GM12878 (cell line): ENCODE data around the gene TRH. TPM values are rescaled to one million over a fixed set of nuclear protein-coding genes. Genes with fewer than 3 reads are reported as not detected.

Experiments used
- ATAC-seq: fragments of 200-7000 bp; cut with Tn5 transposase; 3 replicates; pipeline ENCODE4 v1.9.1; 2020; ENCODE audit warnings: mild to moderate bottlenecking, moderate library complexity
- BruUV-seq: library from RNA; stranded (reverse); fragments of 400-500 nt; replicated peaks from 2 replicates; lab custom pipeline; 2021; lab: Mats Ljungman, UMichigan
- CTCF ChIA-PET: fragments of 300-600 bp; sonication (Branson Sonifier 250); formaldehyde crosslinking; extraction: SDS; loops from one replicate; lab custom pipeline; 2021; ENCODE audit warnings: inconsistent platforms; lab: Yijun Ruan, JAX
- POLR2A ChIA-PET: fragments of 350-600 bp; formaldehyde crosslinking; extraction: SDS; loops from one replicate; lab custom pipeline; 2021; ENCODE audit warnings: inconsistent platforms; lab: Charles Lee
- RAD21 ChIA-PET: fragments of 300-600 bp; sonication (Branson Sonifier 250); formaldehyde crosslinking; loops from one replicate; lab custom pipeline; 2023; ENCODE audit warnings: antibody characterized with exemption; ENCODE audit not compliant: unreplicated experiment; lab: Charles Lee
- SMC1A ChIA-PET: fragments of 300-600 bp; sonication (Branson Sonifier 250); formaldehyde crosslinking; loops from one replicate; lab custom pipeline; 2023; ENCODE audit not compliant: unreplicated experiment, uncharacterized antibody; lab: Charles Lee
- DNase-seq: peaks from one replicate; pipeline ENCODE4 v3.0.0-alpha.2; 2011; ENCODE audit warnings: low read depth, low spot score
- FAIRE-seq: peaks from 3 replicates; lab custom pipeline; 2011; peaks lifted over from hg19 to GRCh38; lab: Jason Lieb, UNC
- H2AFZ ChIP-seq: 2 replicates; pipeline ENCODE4 v1.6.0; 2011; ENCODE audit warnings: low read depth, low read length, control low read depth; ENCODE audit not compliant: control insufficient read depth
- H3K27ac ChIP-seq: 2 replicates; pipeline ENCODE4 v1.5.1; 2011; ENCODE audit warnings: control low read depth; ENCODE audit not compliant: control insufficient read depth, insufficient read depth
- H3K27me3 ChIP-seq, 2 experiments: replicated peaks in 1 of 2; 2 replicates each; pipeline versions ENCODE4 v1.6.0 to v1.6.1; 2011; ENCODE audit warnings: low read length in 1 of 2; ENCODE audit not compliant: control insufficient read depth in 2 of 2, insufficient read depth in 2 of 2
- H3K36me3 ChIP-seq, 2 experiments: 2 replicates each; pipeline ENCODE4 v1.5.1; 2011; ENCODE audit warnings: low read length in 1 of 2; ENCODE audit not compliant: control insufficient read depth in 2 of 2, insufficient read depth in 2 of 2
- H3K4me1 ChIP-seq: 2 replicates; pipeline ENCODE4 v1.6.1; 2011; ENCODE audit warnings: mild to moderate bottlenecking, low read length, moderate library complexity, mixed read lengths; ENCODE audit not compliant: control insufficient read depth, insufficient read depth
- H3K4me2 ChIP-seq: 2 replicates; pipeline ENCODE4 v1.6.0; 2011; ENCODE audit warnings: control low read depth; ENCODE audit not compliant: control insufficient read depth, insufficient read depth
- H3K4me3 ChIP-seq: fragments of 200-600 bp; sonication (generic); 2 replicates; pipeline ENCODE4 v1.5.1; 2016
- H3K79me2 ChIP-seq: 2 replicates; pipeline ENCODE4 v1.6.0; 2011; ENCODE audit warnings: low read length; ENCODE audit not compliant: control insufficient read depth, insufficient read depth
- H3K9ac ChIP-seq: 2 replicates; pipeline ENCODE4 v1.8.0; 2011; ENCODE audit warnings: low read length, control low read depth, mixed read lengths; ENCODE audit not compliant: control insufficient read depth, insufficient read depth
- H3K9me3 ChIP-seq: replicated peaks from 3 replicates; pipeline ENCODE4 v1.5.1; 2011; ENCODE audit warnings: mild to moderate bottlenecking, low read length; ENCODE audit not compliant: control insufficient read depth, insufficient read depth
- H4K20me1 ChIP-seq: 2 replicates; pipeline ENCODE4 v1.6.0; 2011; ENCODE audit not compliant: control insufficient read depth, insufficient read depth
- BCLAF1 ChIP-seq: fragments of 450-650 bp; IDR thresholded peaks from 2 replicates; pipeline ENCODE4 v1.6.1; 2017; ENCODE audit warnings: antibody characterized with exemption, mild to moderate bottlenecking, moderate library complexity
- E2F4 ChIP-seq: IDR thresholded peaks from 2 replicates; pipeline ENCODE4 v1.6.1; 2012; ENCODE audit warnings: low read depth, low read length, improper control_type of control experiment
- JUND ChIP-seq: IDR thresholded peaks from 2 replicates; pipeline ENCODE4 v1.6.1; 2012; ENCODE audit warnings: low read depth, mild to moderate bottlenecking, low read length, improper control_type of control experiment, moderate library complexity
- NFXL1 ChIP-seq: fragments of 450-650 bp; IDR thresholded peaks from 2 replicates; pipeline ENCODE4 v1.6.1; 2017; ENCODE audit warnings: antibody characterized with exemption, mild to moderate bottlenecking, borderline replicate concordance
- NR2C1 ChIP-seq: fragments of 450-650 bp; IDR thresholded peaks from 2 replicates; pipeline ENCODE4 v1.6.1; 2017; ENCODE audit warnings: antibody characterized with exemption, mild to moderate bottlenecking, moderate library complexity
- PKNOX1 ChIP-seq: fragments of 450-650 bp; IDR thresholded peaks from 2 replicates; pipeline ENCODE4 v1.6.1; 2016; ENCODE audit warnings: mild to moderate bottlenecking
- RAD51 ChIP-seq: fragments of 450-650 bp; IDR thresholded peaks from 2 replicates; pipeline ENCODE4 v1.6.1; 2016; ENCODE audit warnings: moderate library complexity, mild to moderate bottlenecking, inconsistent platforms
- RUNX3 ChIP-seq: IDR thresholded peaks from 2 replicates; pipeline ENCODE4 v1.6.1; 2012; ENCODE audit warnings: low read length, inconsistent platforms
- TAF1 ChIP-seq: IDR thresholded peaks from 2 replicates; pipeline ENCODE4 v1.6.1; 2011; ENCODE audit warnings: mild to moderate bottlenecking, low read depth, low read length, borderline replicate concordance
- TCF12 ChIP-seq: IDR thresholded peaks from 2 replicates; pipeline ENCODE4 v1.6.1; 2011; ENCODE audit warnings: low read depth, mild to moderate bottlenecking, low read length
- YY1 ChIP-seq: IDR thresholded peaks from 2 replicates; pipeline ENCODE4 v1.6.1; 2011; ENCODE audit warnings: low read depth, mild to moderate bottlenecking, low read length
- ZNF217 ChIP-seq: fragments of 450-650 bp; IDR thresholded peaks from 2 replicates; pipeline ENCODE4 v1.6.1; 2017; ENCODE audit warnings: antibody characterized with exemption, mild to moderate bottlenecking
- ZNF622 ChIP-seq: fragments of 450-650 bp; IDR thresholded peaks from 2 replicates; pipeline ENCODE4 v1.6.1; 2017; ENCODE audit warnings: mild to moderate bottlenecking, inconsistent platforms
- WGBS: methylation state at CpG from one replicate; pipeline ENCODE4 v1.1.6; 2016; ENCODE audit warnings: low lambda C conversion rate; ENCODE audit not compliant: insufficient replicate concordance, insufficient coverage; ENCODE audit errors: missing lambda C conversion rate; 5-methylcytosine and 5-hydroxymethylcytosine counted together
- in situ Hi-C: fragments of 300-500 bp; cut with MboI; formaldehyde crosslinking; loops from 9 replicates; pipeline ENCODE4 v1.14.3; 2018; ENCODE audit warnings: mixed read lengths
- intact Hi-C: fragments of 100-400 bp; cut with micrococcal nuclease; formaldehyde crosslinking; loops from one replicate; pipeline ENCODE4 v1.14.2; 2022; ENCODE audit not compliant: unreplicated experiment
- polyA plus RNA-seq, 11 experiments: library from polyadenylated mRNA; depleted of rRNA in 4 of 11; unstranded in 6 of 11; stranded (reverse) in 5 of 11; fragments of >200 nt; fragmentation: Nextera tagmentation in 4 of 11; fragmentation: Illumina TruSeq in 1 of 11; extraction: Ambion mirVana in 4 of 11; extraction: Trizol in 1 of 11; gene quantifications; 1 replicate in 1 of 11; 2 replicates in 10 of 11; pipeline versions ENCODE4 v1.2.1 to v1.2.3, GENCODE V29; 2011 to 2016; ENCODE audit warnings: inconsistent platforms in 2 of 11, missing spikeins in 2 of 11, low read depth in 1 of 11
- total RNA-seq, 4 experiments: library from RNA; depleted of rRNA in 3 of 4; stranded (reverse); fragments of >200 nt in 3 of 4; fragmentation: Illumina TruSeq in 1 of 4; extraction: Trizol in 1 of 4; gene quantifications; 2 replicates each; pipeline versions ENCODE4 v1.2.1 to v1.2.3, GENCODE V29; 2013 to 2021

TRH gene
- total and polyA plus RNA-seq, 10 of the 15 experiments (the other 5 are each of a cell fraction or from before 2014, with no cell fraction given): not detected

GRCh38 chr3:129950318-129951046 is 24.0 kb upstream of the TRH start (continued):
- no peak for TF ChIP-seq BCLAF1
- TF ChIP-seq E2F4: no peak

GRCh38 chr3:129952556-129953355 is 21.8 kb upstream of the TRH start:
- POLR2A ChIA-PET: no interaction called here
- no peaks in the 10 kb centered on the region for H3K79me2 ChIP-seq
- FAIRE-seq (no peak), ATAC-seq (no peak), DNase-seq (no peak)
- intact Hi-C loops: no loop called here
- CTCF ChIA-PET: no interaction called here
- in situ Hi-C loops: no loop called here
- no peak overlapping the region for H3K27ac ChIP-seq
- SMC1A ChIA-PET: no interaction called here
- H3K9ac ChIP-seq: no peak overlapping the region
- H3K4me1 ChIP-seq: no peaks in the 10 kb centered on the region
- BruUV-seq: no TSS peak
- 32% methylated on average over 6 of the region's 6 CpGs for WGBS
- H3K4me3 ChIP-seq: no peak overlapping the region
- H3K4me2 ChIP-seq: no peak overlapping the region
- H3K9me3 ChIP-seq: no peaks in the 10 kb centered on the region
- RAD21 ChIA-PET: no interaction called here
- no peaks in the 10 kb centered on the region for H4K20me1 ChIP-seq
- no peaks in the 10 kb centered on the region; a peak in 1 of 4 replicates for H3K27me3 ChIP-seq
- H2AFZ ChIP-seq: no peak overlapping the region
- H3K36me3 ChIP-seq: no peaks in the 10 kb centered on the region
- TF ChIP-seq ZNF622: no peak
- no peak for TF ChIP-seq TAF1
- no peak for TF ChIP-seq NFXL1
- no peak for TF ChIP-seq YY1
- TF ChIP-seq RAD51: no peak
- no peak for TF ChIP-seq BCLAF1
- no peak for TF ChIP-seq ZNF217
- TF ChIP-seq RUNX3: no peak
- TF ChIP-seq PKNOX1: no peak
- no peak for TF ChIP-seq JUND
- no peak for TF ChIP-seq TCF12
- TF ChIP-seq NR2C1: no peak
